ENCODE measurements around the gene NFATC2.
"Not testable (repeated sequence)": the region's sequence is repeated elsewhere in the genome, so short reads cannot be mapped to it uniquely, and the experiment has no call there.

Gene NFATC2

DNA sequence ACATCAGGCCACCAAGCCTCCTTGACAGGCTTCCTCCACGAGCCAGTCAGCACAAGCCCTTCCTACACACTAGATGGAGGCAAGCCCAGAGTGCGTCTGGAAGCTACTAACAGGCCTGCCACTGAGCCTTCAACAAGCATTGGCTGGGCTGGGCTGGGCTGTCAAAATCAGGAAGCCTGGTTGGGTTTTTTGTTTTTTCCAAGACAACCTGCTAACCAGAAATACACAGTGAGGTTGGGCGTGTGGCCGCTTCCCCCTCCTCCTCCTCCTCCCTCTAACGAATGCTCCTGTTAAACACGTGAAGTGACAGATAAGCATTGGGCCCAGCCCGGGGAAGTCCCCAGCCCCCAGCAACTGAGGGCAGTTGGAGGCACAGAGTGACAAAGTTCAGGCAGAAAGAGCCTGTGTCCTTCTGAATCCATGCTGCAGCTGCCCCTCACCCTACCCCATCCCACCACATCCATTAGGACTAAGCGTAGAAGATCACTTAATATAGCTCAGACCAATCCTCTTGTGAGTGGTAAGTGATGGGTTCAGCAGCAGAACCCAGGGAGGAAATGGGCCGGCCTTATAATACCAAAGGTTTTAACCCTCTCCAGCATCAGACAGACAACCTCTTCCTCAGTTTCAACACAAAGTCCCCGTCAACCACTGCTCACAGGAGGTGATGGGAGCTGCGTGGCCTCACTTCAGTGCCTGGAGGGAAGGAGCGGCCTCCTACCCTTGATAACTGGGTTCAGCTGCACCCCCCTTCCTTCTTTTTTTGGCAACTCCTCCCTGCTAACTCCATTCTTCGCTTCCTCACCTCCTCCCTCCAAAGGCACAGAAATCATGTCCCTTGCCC is 1.1 kb downstream of the NFATC2 start:
- Histone ChIP-seq H2AFZ (ENCODE audit: low read length) (peak overlapping the region; percentile 2; the same call in 1 of the 2 replicates), H3K4me3 (ENCODE audit: low read length, poor library complexity, severe bottlenecking) (peak overlapping the region; percentile 93)

DNA sequence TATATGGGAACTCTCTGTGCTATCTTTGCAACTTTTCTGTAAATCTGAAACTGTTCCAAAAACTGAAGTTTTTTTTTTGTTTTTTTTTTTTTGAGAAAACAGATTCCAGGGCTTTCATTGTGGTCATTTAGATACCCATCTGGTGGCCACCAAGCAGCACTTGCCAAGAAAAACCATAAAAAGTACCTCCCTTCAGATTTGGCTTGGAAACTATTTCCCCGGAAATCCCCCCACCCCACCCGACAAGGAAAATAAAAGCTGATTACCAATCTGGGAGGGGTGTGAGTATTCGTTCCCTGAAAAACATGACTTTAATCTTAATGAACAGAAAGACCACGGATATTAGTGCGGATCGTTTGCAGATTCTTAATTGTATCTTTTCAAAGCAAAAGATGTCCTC is 1.9 kb downstream of the NFATC2 start:
- Histone ChIP-seq H4K20me1 (ENCODE audit: insufficient read depth, low read length, poor library complexity, severe bottlenecking) (peaks cover 41% of the 10 kb centered on the region), H3K4me1 (ENCODE audit: insufficient read depth, low read length, poor library complexity, severe bottlenecking) (peaks cover 57% of the 10 kb centered on the region), H3F3A (ENCODE audit: low read depth) (no peaks in the 10 kb centered on the region), H3K9me3 (ENCODE audit: insufficient read depth, low read depth, low read length) (no peaks in the 10 kb centered on the region), H3K4me2 (ENCODE audit: low read depth, low read length, poor library complexity, severe bottlenecking) (peak overlapping the region; percentile 76), H3K27me3 (ENCODE audit: insufficient read depth, low read length, poor library complexity, severe bottlenecking) (no peaks in the 10 kb centered on the region), H3K36me3 (ENCODE audit: insufficient read depth, low read length) (no peaks in the 10 kb centered on the region), H3K9me2 (replicated peaks; ENCODE audit: low read depth, low read length) (no peaks in the 10 kb centered on the region), H3K4me3 (ENCODE audit: low read length, poor library complexity, severe bottlenecking) (peak overlapping the region; percentile 93), H3K79me2 (ENCODE audit: insufficient read depth, low read length) (peaks cover 53% of the 10 kb centered on the region), H2AFZ (ENCODE audit: low read length) (no peak overlapping the region), H3K9ac (ENCODE audit: low read depth, low read length, poor library complexity, severe bottlenecking) (peak overlapping the region; percentile 94)
- TF ChIP-seq, protein P1, sequence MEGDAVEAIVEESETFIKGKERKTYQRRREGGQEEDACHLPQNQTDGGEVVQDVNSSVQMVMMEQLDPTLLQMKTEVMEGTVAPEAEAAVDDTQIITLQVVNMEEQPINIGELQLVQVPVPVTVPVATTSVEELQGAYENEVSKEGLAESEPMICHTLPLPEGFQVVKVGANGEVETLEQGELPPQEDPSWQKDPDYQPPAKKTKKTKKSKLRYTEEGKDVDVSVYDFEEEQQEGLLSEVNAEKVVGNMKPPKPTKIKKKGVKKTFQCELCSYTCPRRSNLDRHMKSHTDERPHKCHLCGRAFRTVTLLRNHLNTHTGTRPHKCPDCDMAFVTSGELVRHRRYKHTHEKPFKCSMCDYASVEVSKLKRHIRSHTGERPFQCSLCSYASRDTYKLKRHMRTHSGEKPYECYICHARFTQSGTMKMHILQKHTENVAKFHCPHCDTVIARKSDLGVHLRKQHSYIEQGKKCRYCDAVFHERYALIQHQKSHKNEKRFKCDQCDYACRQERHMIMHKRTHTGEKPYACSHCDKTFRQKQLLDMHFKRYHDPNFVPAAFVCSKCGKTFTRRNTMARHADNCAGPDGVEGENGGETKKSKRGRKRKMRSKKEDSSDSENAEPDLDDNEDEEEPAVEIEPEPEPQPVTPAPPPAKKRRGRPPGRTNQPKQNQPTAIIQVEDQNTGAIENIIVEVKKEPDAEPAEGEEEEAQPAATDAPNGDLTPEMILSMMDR (conservative IDR thresholded peaks at IDR 0.05; ENCODE audit: low read length): no peak
- no peak for TF ChIP-seq EZH2phosphoT487 (IDR thresholded peaks at IDR 0.05; ENCODE audit: borderline replicate concordance)

More for the DNA sequence above, 1.1 kb downstream of the NFATC2 start:
- Histone ChIP-seq H3K9me3 (ENCODE audit: insufficient read depth, low read depth, low read length) (no peaks in the 10 kb centered on the region), H3K9ac (ENCODE audit: low read depth, low read length, poor library complexity, severe bottlenecking) (peak overlapping the region; percentile 94), H3K4me1 (ENCODE audit: insufficient read depth, low read length, poor library complexity, severe bottlenecking) (peaks cover 50% of the 10 kb centered on the region), H3F3A (ENCODE audit: low read depth) (no peaks in the 10 kb centered on the region), H4K20me1 (ENCODE audit: insufficient read depth, low read length, poor library complexity, severe bottlenecking) (peaks cover 33% of the 10 kb centered on the region), H3K36me3 (ENCODE audit: insufficient read depth, low read length) (no peaks in the 10 kb centered on the region), H3K9me2 (replicated peaks; ENCODE audit: low read depth, low read length) (no peaks in the 10 kb centered on the region), H3K4me2 (ENCODE audit: low read depth, low read length, poor library complexity, severe bottlenecking) (peak overlapping the region; percentile 76), H3K27me3 (ENCODE audit: insufficient read depth, low read length, poor library complexity, severe bottlenecking) (no peaks in the 10 kb centered on the region), H3K79me2 (ENCODE audit: insufficient read depth, low read length) (peaks cover 45% of the 10 kb centered on the region)
- TF ChIP-seq, protein P1 (conservative IDR thresholded peaks at IDR 0.05; ENCODE audit: low read length): no peak

DNA sequence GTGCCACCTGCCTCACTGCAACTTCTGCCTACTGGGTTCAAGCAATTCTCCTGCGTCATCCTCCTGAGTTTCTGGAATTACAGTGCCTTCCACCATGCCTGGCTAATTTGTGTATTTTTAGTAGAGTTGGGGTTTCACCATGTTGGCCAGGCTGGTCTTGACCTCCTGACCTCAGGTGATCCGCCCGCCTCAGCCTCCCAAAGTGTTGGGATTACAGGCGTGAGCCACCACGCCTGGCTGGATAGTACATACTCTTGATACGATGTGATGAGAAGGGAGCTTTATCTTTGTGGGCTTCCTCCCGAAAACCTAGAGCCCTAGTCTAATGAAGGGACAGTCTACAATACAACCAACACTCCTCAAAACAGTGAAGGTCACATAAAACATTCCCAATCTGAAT is 2.4 kb downstream of the NFATC2 start:
- peak overlapping the region; percentile 76 for H3K4me2 ChIP-seq (ENCODE audit: low read depth, low read length, poor library complexity, severe bottlenecking)

More for the DNA sequence above, 2.4 kb downstream of the NFATC2 start:
- peak overlapping the region; percentile 93 for H3K4me3 ChIP-seq (ENCODE audit: low read length, poor library complexity, severe bottlenecking)
- not testable (repeated sequence) for H2AFZ ChIP-seq (ENCODE audit: low read length); H3F3A ChIP-seq (ENCODE audit: low read depth); H3K36me3 ChIP-seq (ENCODE audit: insufficient read depth, low read length); H3K9me3 ChIP-seq (ENCODE audit: insufficient read depth, low read depth, low read length); H3K9me2 ChIP-seq (replicated peaks; ENCODE audit: low read depth, low read length); H3K27me3 ChIP-seq (ENCODE audit: insufficient read depth, low read length, poor library complexity, severe bottlenecking)
- peaks cover 62% of the 10 kb centered on the region for H3K4me1 ChIP-seq (ENCODE audit: insufficient read depth, low read length, poor library complexity, severe bottlenecking)
- peaks cover 45% of the 10 kb centered on the region for H4K20me1 ChIP-seq (ENCODE audit: insufficient read depth, low read length, poor library complexity, severe bottlenecking)
- H3K9ac ChIP-seq (ENCODE audit: low read depth, low read length, poor library complexity, severe bottlenecking): peak overlapping the region; percentile 94
- H3K79me2 ChIP-seq (ENCODE audit: insufficient read depth, low read length): peaks cover 58% of the 10 kb centered on the region
